Measurements from ENCODE around the gene THRB.

THRB gene

DNA sequence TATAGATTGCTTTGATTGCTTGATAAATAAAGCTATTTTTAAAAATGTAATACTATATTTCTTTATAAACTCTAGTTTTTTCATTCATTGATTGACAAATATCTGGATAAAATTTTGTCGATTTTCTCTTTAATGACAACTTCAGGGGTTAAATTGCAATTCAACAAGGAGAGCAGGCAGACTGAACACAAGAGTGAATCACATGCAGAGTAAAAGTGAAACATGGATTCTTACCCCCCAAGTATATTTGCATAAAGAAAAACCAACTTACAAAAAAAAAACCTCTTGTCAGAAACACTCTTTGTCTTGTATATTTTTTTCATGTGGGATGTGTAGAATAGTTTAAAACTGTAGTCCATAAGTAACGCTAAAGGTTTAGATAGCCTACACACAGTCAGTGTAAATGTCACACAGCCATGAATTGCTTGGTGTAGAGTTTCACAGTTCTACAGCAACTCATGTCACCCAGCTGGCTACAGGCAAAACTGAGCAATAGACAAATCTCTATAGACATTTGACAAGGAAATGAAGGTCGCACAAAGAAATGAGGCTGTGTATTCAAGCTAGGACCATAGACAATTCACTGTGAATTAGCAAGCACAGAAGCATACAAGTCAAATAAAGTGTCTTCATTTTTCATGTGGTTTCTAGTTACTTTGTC is 141.6 kb downstream of the THRB start:
- no peak for FAIRE-seq
- no peak for DNase-seq (ENCODE audit: insufficient read length, low spot score)
- TF ChIP-seq, protein P1, sequence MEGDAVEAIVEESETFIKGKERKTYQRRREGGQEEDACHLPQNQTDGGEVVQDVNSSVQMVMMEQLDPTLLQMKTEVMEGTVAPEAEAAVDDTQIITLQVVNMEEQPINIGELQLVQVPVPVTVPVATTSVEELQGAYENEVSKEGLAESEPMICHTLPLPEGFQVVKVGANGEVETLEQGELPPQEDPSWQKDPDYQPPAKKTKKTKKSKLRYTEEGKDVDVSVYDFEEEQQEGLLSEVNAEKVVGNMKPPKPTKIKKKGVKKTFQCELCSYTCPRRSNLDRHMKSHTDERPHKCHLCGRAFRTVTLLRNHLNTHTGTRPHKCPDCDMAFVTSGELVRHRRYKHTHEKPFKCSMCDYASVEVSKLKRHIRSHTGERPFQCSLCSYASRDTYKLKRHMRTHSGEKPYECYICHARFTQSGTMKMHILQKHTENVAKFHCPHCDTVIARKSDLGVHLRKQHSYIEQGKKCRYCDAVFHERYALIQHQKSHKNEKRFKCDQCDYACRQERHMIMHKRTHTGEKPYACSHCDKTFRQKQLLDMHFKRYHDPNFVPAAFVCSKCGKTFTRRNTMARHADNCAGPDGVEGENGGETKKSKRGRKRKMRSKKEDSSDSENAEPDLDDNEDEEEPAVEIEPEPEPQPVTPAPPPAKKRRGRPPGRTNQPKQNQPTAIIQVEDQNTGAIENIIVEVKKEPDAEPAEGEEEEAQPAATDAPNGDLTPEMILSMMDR (IDR thresholded peaks at IDR 0.05; ENCODE audit: insufficient read depth, missing control alignments), result no peak

DNA sequence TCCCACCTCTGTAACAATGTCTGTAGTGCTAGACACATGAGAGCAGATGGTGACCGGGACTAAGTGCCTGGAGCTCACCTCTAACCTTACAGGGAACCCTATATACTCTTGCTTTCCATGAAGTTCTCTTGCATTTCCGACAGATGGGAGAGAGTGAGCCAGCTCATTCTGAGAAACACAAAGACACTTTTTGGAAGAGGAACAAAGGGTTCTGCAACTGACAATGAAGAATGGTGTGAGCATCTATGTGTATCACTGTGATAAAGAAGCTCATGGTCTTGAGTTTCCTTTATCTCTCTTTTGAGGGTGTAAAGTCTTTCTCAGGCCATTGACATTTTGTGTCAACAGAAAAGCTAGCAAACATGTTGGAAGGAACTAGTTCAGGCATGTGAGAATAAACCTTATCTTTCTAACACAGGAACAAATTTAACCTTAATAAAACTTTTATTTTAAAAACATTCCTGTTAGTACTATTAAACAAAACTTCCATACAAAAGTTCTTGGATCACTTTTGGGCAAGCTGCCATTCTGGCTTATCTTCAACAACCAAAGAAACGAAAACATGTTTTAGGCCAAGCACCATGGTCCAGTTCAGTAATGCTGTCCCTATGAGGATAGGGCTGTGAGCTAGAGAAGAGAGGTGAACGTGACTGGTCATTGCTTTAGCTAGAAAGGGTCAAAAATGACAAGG is 142.7 kb downstream of the THRB start:
- TF ChIP-seq, protein P1 (IDR thresholded peaks at IDR 0.05; ENCODE audit: insufficient read depth, missing control alignments), result no peak
- DNase-seq (ENCODE audit: insufficient read length, low spot score), result no peak
- FAIRE-seq, result no peak

DNA sequence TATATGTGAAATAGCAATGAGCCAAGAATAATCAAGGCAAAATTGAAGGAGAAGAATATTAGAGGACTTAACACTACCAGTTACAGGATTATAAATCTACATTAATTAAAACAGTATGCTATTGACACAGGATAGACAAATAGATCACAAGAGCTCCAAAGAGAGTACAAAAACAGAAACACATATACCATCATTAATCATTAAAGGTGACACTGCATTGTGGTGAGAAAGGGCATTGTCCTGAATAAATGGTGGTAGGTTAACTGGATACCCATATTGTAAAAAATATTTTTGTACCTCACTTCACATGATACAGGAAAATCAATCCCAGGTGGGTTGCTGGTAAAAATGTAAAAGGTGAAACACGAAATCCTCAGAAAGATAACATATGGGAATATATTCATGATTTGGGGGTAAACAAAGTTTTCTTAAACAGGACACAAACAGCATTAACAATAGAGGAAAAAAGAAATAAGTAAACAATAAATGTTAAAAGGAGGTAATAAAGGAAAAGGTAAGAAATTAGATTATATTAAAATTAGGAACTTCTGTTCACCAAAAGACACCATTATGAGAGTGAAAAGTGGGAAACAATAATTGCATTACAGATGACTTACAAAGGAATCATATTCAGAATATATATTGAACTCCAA is 145.2 kb downstream of the THRB start:
- DNase-seq (ENCODE audit: insufficient read length, low spot score) (no peak), FAIRE-seq (no peak)
- TF ChIP-seq, protein P1 (IDR thresholded peaks at IDR 0.05; ENCODE audit: insufficient read depth, missing control alignments), result no peak

DNA sequence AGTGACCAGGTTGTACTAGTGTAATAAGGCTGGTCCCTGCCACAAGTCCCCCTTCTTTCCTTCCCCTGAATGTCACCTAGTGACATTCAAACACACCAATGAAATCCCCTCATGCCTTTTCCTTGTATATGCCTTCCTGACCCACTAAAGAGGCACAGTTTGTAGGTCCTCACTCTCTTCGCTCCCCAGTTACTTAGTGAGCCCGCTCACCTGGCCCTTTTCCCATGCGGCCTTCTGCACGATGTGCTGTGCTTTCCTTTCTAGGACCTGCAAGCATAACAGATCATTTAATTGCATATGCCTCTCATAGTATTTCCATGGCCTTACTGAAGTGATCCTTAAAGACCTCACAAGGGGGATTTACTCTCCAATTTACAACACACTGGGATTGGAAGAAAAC is 146.3 kb downstream of the THRB start:
- DNase-seq (ENCODE audit: insufficient read length, low spot score) (no peak), FAIRE-seq (no peak)
- TF ChIP-seq, protein P1 (IDR thresholded peaks at IDR 0.05; ENCODE audit: insufficient read depth, missing control alignments), result no peak

DNA sequence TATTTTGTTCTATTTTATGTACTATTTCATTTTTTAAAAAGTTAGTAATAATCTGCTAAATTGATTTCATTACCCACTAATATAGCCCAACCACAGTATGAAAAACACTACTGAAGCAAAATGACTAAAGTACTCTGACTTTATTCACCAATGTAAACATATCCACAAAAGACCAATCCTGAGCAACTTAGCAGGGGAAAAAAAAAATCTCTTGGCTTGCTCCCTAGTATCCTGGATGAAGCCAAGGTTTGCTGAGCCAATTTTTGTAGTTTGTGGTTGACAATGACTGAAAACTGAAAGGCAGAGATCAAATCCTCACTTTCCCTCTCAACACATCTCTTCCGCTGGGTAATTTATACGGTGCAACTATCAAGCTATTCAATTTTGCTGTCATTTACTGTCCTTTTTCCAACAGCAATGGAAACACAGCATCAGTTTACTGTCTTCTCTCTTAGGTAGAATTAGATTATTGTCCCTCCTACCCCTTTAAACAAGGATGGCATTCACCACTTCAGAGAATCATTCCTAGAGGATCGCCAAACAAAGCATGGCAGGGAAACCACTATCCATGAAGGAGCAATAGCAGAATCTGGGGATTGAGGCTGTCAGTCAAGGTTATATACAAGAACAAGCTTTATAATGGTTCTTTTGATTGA is 149.7 kb downstream of the THRB start:
- FAIRE-seq (no peak), DNase-seq (ENCODE audit: insufficient read length, low spot score) (no peak)
- TF ChIP-seq, protein P1 (IDR thresholded peaks at IDR 0.05; ENCODE audit: insufficient read depth, missing control alignments), result no peak

DNA sequence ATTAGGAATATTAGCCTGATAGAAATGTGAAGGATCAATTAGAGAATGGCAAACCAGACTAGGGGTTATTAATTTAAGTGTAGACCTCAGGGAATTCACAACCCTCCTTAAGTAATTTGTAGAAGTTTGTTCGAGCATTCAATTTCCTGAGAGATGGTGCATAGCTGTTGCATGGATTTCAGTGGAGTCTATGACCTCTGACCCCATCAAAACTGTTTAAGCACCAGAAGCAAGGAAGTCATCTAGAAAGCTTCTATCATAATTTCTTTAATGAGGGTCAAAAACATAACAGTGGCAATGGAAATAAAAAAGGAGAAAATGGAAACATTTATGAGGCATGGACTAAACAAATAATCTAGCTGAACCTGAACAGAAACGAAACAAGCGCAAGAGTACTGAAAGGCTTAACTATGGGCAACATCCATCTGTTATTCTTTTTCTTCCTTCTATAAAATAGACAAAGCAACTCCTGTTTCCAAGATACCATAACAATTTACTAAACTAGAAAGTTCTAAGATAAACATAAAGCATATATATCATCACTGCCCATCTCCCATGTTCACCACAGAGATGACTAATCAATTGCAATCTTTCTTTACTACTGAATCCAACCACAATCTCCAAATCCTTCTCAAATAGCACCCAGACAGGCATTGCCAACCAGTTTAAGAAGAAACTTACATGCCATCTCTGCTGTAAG is 151.4 kb downstream of the THRB start:
- TF ChIP-seq, protein P1 (IDR thresholded peaks at IDR 0.05; ENCODE audit: insufficient read depth, missing control alignments), result no peak
- FAIRE-seq, result no peak
- DNase-seq (ENCODE audit: insufficient read length, low spot score), result no peak

Data from D721Med (cell line).